Epidermal melanocyte (primary cell): ENCODE data around the gene TNIK.

Experiments used
- DNase-seq: peaks from one replicate; pipeline ENCODE4 v3.0.0; 2011; ENCODE audit warnings: low spot score; ENCODE audit not compliant: insufficient read length

Gene TNIK

GRCh38 chr3:171459942-171460724, at the start of gene TNIK:
Gene TNIK (minus strand): TSS chr3:171460405. CDS start chr3:171460063, 342 bp downstream.
- peak; percentile 81 for DNase-seq

GRCh38 chr3:171508676-171509075, 48.5 kb upstream of the TNIK start:
- no peak for DNase-seq

- no peak for DNase-seq
These were observed 48.0 kb upstream of the TNIK start for GRCh38 chr3:171508206-171508605.

GRCh38 chr3:171506743-171507319, 46.6 kb upstream of the TNIK start:
- no peak for DNase-seq

- DNase-seq, result no peak
These were observed 45.7 kb upstream of the TNIK start for GRCh38 chr3:171505822-171506333.

- no peak for DNase-seq
These were observed 44.2 kb upstream of the TNIK start for GRCh38 chr3:171504376-171504775.

- no peak for DNase-seq
These were observed 43.6 kb upstream of the TNIK start for GRCh38 chr3:171503817-171504216.

GRCh38 chr3:171498921-171499320, 38.7 kb upstream of the TNIK start:
- no peak for DNase-seq

- no peak for DNase-seq
These were observed 37.3 kb upstream of the TNIK start for GRCh38 chr3:171497468-171497867.

- no peak for DNase-seq
These were observed 35.2 kb upstream of the TNIK start for GRCh38 chr3:171495413-171495812.

- DNase-seq, result no peak
These were observed 34.4 kb upstream of the TNIK start for GRCh38 chr3:171494457-171495109.

- DNase-seq, result no peak
These were observed 31.2 kb upstream of the TNIK start for GRCh38 chr3:171491361-171491760.

GRCh38 chr3:171490901-171491300, 30.7 kb upstream of the TNIK start:
- DNase-seq, result no peak

GRCh38 chr3:171489348-171489747, 29.1 kb upstream of the TNIK start:
- DNase-seq, result no peak

- no peak for DNase-seq
These were observed 28.3 kb upstream of the TNIK start for GRCh38 chr3:171488479-171488878.

GRCh38 chr3:171487382-171487781, 27.2 kb upstream of the TNIK start:
- no peak for DNase-seq

GRCh38 chr3:171485338-171485737, 25.1 kb upstream of the TNIK start:
- no peak for DNase-seq

GRCh38 chr3:171481011-171481410, 20.8 kb upstream of the TNIK start:
- DNase-seq, result no peak

- no peak for DNase-seq
These were observed 20.3 kb upstream of the TNIK start for GRCh38 chr3:171480526-171480925.

- DNase-seq, result no peak
These were observed 16.4 kb upstream of the TNIK start for GRCh38 chr3:171476532-171477102.

GRCh38 chr3:171472552-171472951, 12.3 kb upstream of the TNIK start:
- no peak for DNase-seq

- no peak for DNase-seq
These were observed 10.6 kb upstream of the TNIK start for GRCh38 chr3:171470714-171471227.
